GM23338 (cell line): ENCODE measurements around the gene UBE2C. TPM values are rescaled to one million over a fixed set of nuclear protein-coding genes. Genes with fewer than 3 reads are reported as not detected.

Source experiments
- ATAC-seq: fragments of 200-7000 bp; cut with Tn5 transposase; 3 replicates; pipeline ENCODE4 v1.9.1; 2020
- DNase-seq: peaks from one replicate; pipeline ENCODE4 v3.0.0-alpha.2; 2015; ENCODE audit warnings: low spot score
- H2AFZ ChIP-seq: fragments of 200-600 bp; sonication (generic); 2 replicates; pipeline ENCODE4 v1.8.0; 2016; ENCODE audit warnings: antibody characterized with exemption, mild to moderate bottlenecking, moderate library complexity
- H3F3A ChIP-seq: fragments of 200-600 bp; sonication (generic); replicated peaks from 2 replicates; pipeline ENCODE4 v1.8.0; 2017; ENCODE audit warnings: antibody characterized with exemption, mixed run types, low read depth
- H3K27ac ChIP-seq: fragments of 200-600 bp; sonication (generic); 2 replicates; pipeline ENCODE4 v1.6.1; 2016; ENCODE audit warnings: low read depth
- H3K27me3 ChIP-seq: fragments of 200-600 bp; sonication (generic); 2 replicates; pipeline ENCODE4 v1.8.0; 2016; ENCODE audit warnings: mild to moderate bottlenecking, mixed run types, moderate library complexity; ENCODE audit not compliant: insufficient read depth
- H3K36me3 ChIP-seq: fragments of 200-600 bp; sonication (generic); 2 replicates; pipeline ENCODE4 v1.8.0; 2016; ENCODE audit warnings: mild to moderate bottlenecking; ENCODE audit not compliant: insufficient read depth
- H3K4me1 ChIP-seq: fragments of 200-600 bp; sonication (generic); 2 replicates; pipeline ENCODE4 v1.8.0; 2016; ENCODE audit warnings: mild to moderate bottlenecking, moderate library complexity; ENCODE audit not compliant: insufficient read depth
- H3K4me2 ChIP-seq: fragments of 200-600 bp; sonication (generic); 2 replicates; pipeline ENCODE4 v1.7.1; 2017; ENCODE audit warnings: mixed run types
- H3K4me3 ChIP-seq: fragments of 200-600 bp; sonication (generic); 2 replicates; pipeline ENCODE4 v1.6.1; 2016; ENCODE audit warnings: mixed run types
- H3K79me2 ChIP-seq: fragments of 200-600 bp; sonication (generic); replicated peaks from 2 replicates; pipeline ENCODE4 v1.8.0; 2017; ENCODE audit warnings: mild to moderate bottlenecking; ENCODE audit not compliant: insufficient read depth
- H3K9me2 ChIP-seq: fragments of 200-600 bp; sonication (generic); 2 replicates; pipeline ENCODE4 v1.8.0; 2017; ENCODE audit not compliant: insufficient read depth
- H4K20me1 ChIP-seq: fragments of 200-600 bp; sonication (generic); replicated peaks from 2 replicates; pipeline ENCODE4 v1.8.0; 2017; ENCODE audit warnings: mild to moderate bottlenecking; ENCODE audit not compliant: insufficient read depth
- H3K27ac Mint-ChIP-seq: 2 replicates; pipeline ENCODE4 v1.8.0; 2020; ENCODE audit warnings: inconsistent platforms, mild to moderate bottlenecking, moderate library complexity, mixed read lengths
- H3K27me3 Mint-ChIP-seq: 3 replicates; pipeline ENCODE4 v1.8.0; 2022; ENCODE audit warnings: low read depth, mild to moderate bottlenecking, moderate library complexity, mixed read lengths, inconsistent platforms; ENCODE audit not compliant: insufficient read depth, poor library complexity
- H3K36me3 Mint-ChIP-seq: 3 replicates; pipeline ENCODE4 v1.8.0; 2021; ENCODE audit warnings: low read depth, mild to moderate bottlenecking, inconsistent platforms, moderate library complexity, mixed read lengths
- H3K4me1 Mint-ChIP-seq: 3 replicates; pipeline ENCODE4 v1.8.0; 2020; ENCODE audit warnings: mild to moderate bottlenecking, inconsistent platforms, mixed read lengths
- H3K4me3 Mint-ChIP-seq: 3 replicates; pipeline ENCODE4 v1.8.0; 2021; ENCODE audit warnings: moderate library complexity, mild to moderate bottlenecking, inconsistent platforms, mixed read lengths
- H3K9me3 Mint-ChIP-seq: 3 replicates; pipeline ENCODE4 v1.8.0; 2020; ENCODE audit warnings: moderate library complexity, mild to moderate bottlenecking, inconsistent platforms, mixed read lengths
- EZH2 ChIP-seq: fragments of 200-600 bp; sonication (generic); IDR thresholded peaks from one replicate; pipeline ENCODE4 v1.8.0; 2017; ENCODE audit warnings: antibody characterized with exemption, mild to moderate bottlenecking, low read depth; ENCODE audit not compliant: unreplicated experiment
- NANOG ChIP-seq: IDR thresholded peaks from 2 replicates; pipeline ENCODE4 v1.6.1; 2016; ENCODE audit warnings: antibody characterized with exemption, borderline replicate concordance
- STAT1 ChIP-seq: IDR thresholded peaks from one replicate; pipeline ENCODE4 v1.6.1; 2016; ENCODE audit warnings: antibody characterized with exemption; ENCODE audit not compliant: unreplicated experiment
- ZNF114 ChIP-seq: fragments of 250-450 bp; sonication (Bioruptor Pico); IDR thresholded peaks from 2 replicates; pipeline ENCODE4 v1.5.0; 2020; ENCODE audit warnings: mild to moderate bottlenecking, moderate library complexity
- polyA plus RNA-seq: library from polyadenylated mRNA; unstranded; fragments of >200 nt; fragmentation: Nextera tagmentation; extraction: Ambion mirVana; gene quantifications from 2 replicates; pipeline ENCODE4 v1.2.1, GENCODE V29; 2016
- total RNA-seq: library from RNA; depleted of rRNA; stranded (reverse); fragments of >200 nt; shearing (Covaris generic); gene quantifications from 2 replicates; pipeline ENCODE4 v1.2.3, GENCODE V29; 2014
- TF ChIP-seq, protein P1 (sequence below): IDR thresholded peaks from one replicate; pipeline ENCODE4 v1.6.1; 2018; ENCODE audit warnings: antibody characterized with exemption; ENCODE audit not compliant: unreplicated experiment
- TF ChIP-seq, protein P2 (sequence below), 2 experiments: fragments of 200-600 bp in 1 of 2; sonication (generic) in 1 of 2; conservative IDR thresholded peaks; 2 replicates each; pipeline versions ENCODE4 v1.5.1 to v1.6.1; 2016 to 2017; ENCODE audit warnings: antibody characterized with exemption in 2 of 2, low read depth in 2 of 2, mild to moderate bottlenecking in 2 of 2, moderate library complexity in 1 of 2
- TF ChIP-seq, protein P3 (sequence below): IDR thresholded peaks from 2 replicates; pipeline ENCODE4 v1.6.1; 2016; ENCODE audit warnings: antibody characterized with exemption

The UBE2C gene
- total and polyA plus RNA-seq, 2 experiments from 2014 or later: 247 to 698 TPM

DNA sequence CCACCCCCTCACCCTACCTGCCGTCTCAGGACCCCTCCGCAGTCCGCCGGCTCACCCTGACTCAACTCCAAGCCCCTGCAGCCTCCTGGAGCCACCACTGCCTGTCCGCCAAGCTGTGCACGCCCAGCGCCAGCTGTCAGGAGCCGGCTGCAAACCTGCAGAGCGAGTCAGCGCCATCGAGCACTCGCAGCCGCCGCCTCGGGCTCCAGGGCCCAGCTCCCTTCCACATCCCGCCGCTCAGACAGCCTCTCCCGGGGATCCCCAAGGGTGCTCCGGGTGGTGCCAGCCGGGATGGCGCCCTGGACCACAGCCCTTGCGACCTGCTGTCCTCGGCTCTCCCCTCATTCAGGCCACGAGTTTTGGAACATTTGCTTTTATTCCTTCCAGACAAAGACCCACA lies 10.4 kb downstream of the UBE2C start:
- H3K4me3 Mint-ChIP-seq: no peak overlapping the region
- H3K4me2 ChIP-seq: peak overlapping the region; percentile 78
- ATAC-seq: peak; percentile 30
- H3K27ac ChIP-seq: no peak overlapping the region
- H3K79me2 ChIP-seq: no peaks in the 10 kb centered on the region
- peaks cover 30% of the 10 kb centered on the region for H3K4me1 Mint-ChIP-seq
- peak; percentile 64 for DNase-seq
- no peak overlapping the region for H3K27ac Mint-ChIP-seq
- no peak for TF ChIP-seq NANOG
- TF ChIP-seq, protein P1, sequence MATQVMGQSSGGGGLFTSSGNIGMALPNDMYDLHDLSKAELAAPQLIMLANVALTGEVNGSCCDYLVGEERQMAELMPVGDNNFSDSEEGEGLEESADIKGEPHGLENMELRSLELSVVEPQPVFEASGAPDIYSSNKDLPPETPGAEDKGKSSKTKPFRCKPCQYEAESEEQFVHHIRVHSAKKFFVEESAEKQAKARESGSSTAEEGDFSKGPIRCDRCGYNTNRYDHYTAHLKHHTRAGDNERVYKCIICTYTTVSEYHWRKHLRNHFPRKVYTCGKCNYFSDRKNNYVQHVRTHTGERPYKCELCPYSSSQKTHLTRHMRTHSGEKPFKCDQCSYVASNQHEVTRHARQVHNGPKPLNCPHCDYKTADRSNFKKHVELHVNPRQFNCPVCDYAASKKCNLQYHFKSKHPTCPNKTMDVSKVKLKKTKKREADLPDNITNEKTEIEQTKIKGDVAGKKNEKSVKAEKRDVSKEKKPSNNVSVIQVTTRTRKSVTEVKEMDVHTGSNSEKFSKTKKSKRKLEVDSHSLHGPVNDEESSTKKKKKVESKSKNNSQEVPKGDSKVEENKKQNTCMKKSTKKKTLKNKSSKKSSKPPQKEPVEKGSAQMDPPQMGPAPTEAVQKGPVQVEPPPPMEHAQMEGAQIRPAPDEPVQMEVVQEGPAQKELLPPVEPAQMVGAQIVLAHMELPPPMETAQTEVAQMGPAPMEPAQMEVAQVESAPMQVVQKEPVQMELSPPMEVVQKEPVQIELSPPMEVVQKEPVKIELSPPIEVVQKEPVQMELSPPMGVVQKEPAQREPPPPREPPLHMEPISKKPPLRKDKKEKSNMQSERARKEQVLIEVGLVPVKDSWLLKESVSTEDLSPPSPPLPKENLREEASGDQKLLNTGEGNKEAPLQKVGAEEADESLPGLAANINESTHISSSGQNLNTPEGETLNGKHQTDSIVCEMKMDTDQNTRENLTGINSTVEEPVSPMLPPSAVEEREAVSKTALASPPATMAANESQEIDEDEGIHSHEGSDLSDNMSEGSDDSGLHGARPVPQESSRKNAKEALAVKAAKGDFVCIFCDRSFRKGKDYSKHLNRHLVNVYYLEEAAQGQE: no peak
- TF ChIP-seq, protein P2, sequence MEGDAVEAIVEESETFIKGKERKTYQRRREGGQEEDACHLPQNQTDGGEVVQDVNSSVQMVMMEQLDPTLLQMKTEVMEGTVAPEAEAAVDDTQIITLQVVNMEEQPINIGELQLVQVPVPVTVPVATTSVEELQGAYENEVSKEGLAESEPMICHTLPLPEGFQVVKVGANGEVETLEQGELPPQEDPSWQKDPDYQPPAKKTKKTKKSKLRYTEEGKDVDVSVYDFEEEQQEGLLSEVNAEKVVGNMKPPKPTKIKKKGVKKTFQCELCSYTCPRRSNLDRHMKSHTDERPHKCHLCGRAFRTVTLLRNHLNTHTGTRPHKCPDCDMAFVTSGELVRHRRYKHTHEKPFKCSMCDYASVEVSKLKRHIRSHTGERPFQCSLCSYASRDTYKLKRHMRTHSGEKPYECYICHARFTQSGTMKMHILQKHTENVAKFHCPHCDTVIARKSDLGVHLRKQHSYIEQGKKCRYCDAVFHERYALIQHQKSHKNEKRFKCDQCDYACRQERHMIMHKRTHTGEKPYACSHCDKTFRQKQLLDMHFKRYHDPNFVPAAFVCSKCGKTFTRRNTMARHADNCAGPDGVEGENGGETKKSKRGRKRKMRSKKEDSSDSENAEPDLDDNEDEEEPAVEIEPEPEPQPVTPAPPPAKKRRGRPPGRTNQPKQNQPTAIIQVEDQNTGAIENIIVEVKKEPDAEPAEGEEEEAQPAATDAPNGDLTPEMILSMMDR (conservative IDR thresholded peaks at IDR 0.05; ENCODE audit: low read depth in 2 of 2): no peak
- no peak for TF ChIP-seq EZH2
- TF ChIP-seq ZNF114 (CRISPR knock-in tag): no peak
- TF ChIP-seq STAT1: no peak
- TF ChIP-seq, protein P3, sequence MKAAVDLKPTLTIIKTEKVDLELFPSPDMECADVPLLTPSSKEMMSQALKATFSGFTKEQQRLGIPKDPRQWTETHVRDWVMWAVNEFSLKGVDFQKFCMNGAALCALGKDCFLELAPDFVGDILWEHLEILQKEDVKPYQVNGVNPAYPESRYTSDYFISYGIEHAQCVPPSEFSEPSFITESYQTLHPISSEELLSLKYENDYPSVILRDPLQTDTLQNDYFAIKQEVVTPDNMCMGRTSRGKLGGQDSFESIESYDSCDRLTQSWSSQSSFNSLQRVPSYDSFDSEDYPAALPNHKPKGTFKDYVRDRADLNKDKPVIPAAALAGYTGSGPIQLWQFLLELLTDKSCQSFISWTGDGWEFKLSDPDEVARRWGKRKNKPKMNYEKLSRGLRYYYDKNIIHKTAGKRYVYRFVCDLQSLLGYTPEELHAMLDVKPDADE: no peak
- no peaks in the 10 kb centered on the region; the same call in 1 of the 3 replicates for H3K9me3 Mint-ChIP-seq
- H3K27me3 ChIP-seq: peaks cover 9% of the 10 kb centered on the region
- peaks cover 31% of the 10 kb centered on the region for H3K27me3 Mint-ChIP-seq
- no peaks in the 10 kb centered on the region for H3K9me2 ChIP-seq
- peaks cover 15% of the 10 kb centered on the region for H3K4me1 ChIP-seq
- no peaks in the 10 kb centered on the region for H3K36me3 ChIP-seq
- peak overlapping the region; percentile 20; the same call in 1 of the 2 replicates for H3K4me3 ChIP-seq
- peak overlapping the region; percentile 47; the same call in 1 of the 2 replicates for H2AFZ ChIP-seq
- H3F3A ChIP-seq: peaks cover 18% of the 10 kb centered on the region; the same call in 1 of the 2 replicates
- no peaks in the 10 kb centered on the region for H4K20me1 ChIP-seq
- peaks cover 7% of the 10 kb centered on the region; the same call in 2 of the 3 replicates for H3K36me3 Mint-ChIP-seq
